PFSK-1 (cell line): ENCODE measurements around the gene HOXA3.

Experiments used
- FOXP2 ChIP-seq: optimal IDR thresholded peaks from 2 replicates; pipeline ENCODE3; 2011; ENCODE audit warnings: borderline replicate concordance, control low read depth, inconsistent platforms; ENCODE audit not compliant: insufficient read depth; ENCODE audit errors: extremely low read length, extremely low read depth
- POLR2AphosphoS5 ChIP-seq: IDR thresholded peaks from 2 replicates; pipeline ENCODE4 v1.6.1; 2012; ENCODE audit warnings: low read depth, mild to moderate bottlenecking, control low read depth, low read length, moderate library complexity
- REST ChIP-seq, 2 experiments: IDR thresholded peaks; 2 replicates each; pipeline versions ENCODE4 v1.6.1 to v1.8.0; 2011 to 2012; ENCODE audit warnings: low read depth in 2 of 2, low read length in 2 of 2, control low read depth in 1 of 2, inconsistent platforms in 1 of 2, mild to moderate bottlenecking in 1 of 2, moderate library complexity in 1 of 2; ENCODE audit not compliant: insufficient read depth in 1 of 2
- SIN3A ChIP-seq: IDR thresholded peaks from 2 replicates; pipeline ENCODE4 v1.6.1; 2012; ENCODE audit warnings: mild to moderate bottlenecking, low read length, moderate library complexity, borderline replicate concordance; ENCODE audit not compliant: insufficient read depth
- TAF1 ChIP-seq: IDR thresholded peaks from 2 replicates; pipeline ENCODE4 v1.6.1; 2012; ENCODE audit warnings: low read length, control low read depth, borderline replicate concordance; ENCODE audit not compliant: insufficient read depth

Gene HOXA3

GRCh38 chr7:27141923-27142579 is 10.3 kb downstream of the HOXA3 start:
- TF ChIP-seq TAF1 (no peak), REST (IDR thresholded peaks at IDR 0.05; ENCODE audit: insufficient read depth in 1 of 2, low read depth in 2 of 2, low read length in 2 of 2) (no peak), SIN3A (no peak), POLR2AphosphoS5 (no peak), FOXP2 (no peak)

- TF ChIP-seq SIN3A: no peak
- no peak for TF ChIP-seq POLR2AphosphoS5
- TF ChIP-seq FOXP2: no peak
- no peak for TF ChIP-seq REST (IDR thresholded peaks at IDR 0.05; ENCODE audit: insufficient read depth in 1 of 2, low read depth in 2 of 2, low read length in 2 of 2)
- no peak for TF ChIP-seq TAF1
Observed at GRCh38 chr7:27141137-27141922, 11.1 kb downstream of the HOXA3 start.

GRCh38 chr7:27140126-27140857 is 12.1 kb downstream of the HOXA3 start:
- no peak for TF ChIP-seq SIN3A
- TF ChIP-seq POLR2AphosphoS5: no peak

GRCh38 chr7:27139334-27140125 is 12.9 kb downstream of the HOXA3 start:
- no peak for TF ChIP-seq TAF1
- TF ChIP-seq REST (IDR thresholded peaks at IDR 0.05; ENCODE audit: insufficient read depth in 1 of 2, low read depth in 2 of 2, low read length in 2 of 2): no peak
- TF ChIP-seq SIN3A: no peak
- no peak for TF ChIP-seq FOXP2
- TF ChIP-seq POLR2AphosphoS5: no peak

GRCh38 chr7:27138985-27139333 is 13.4 kb downstream of the HOXA3 start:
- no peak for TF ChIP-seq FOXP2
- no peak for TF ChIP-seq POLR2AphosphoS5
- no peak for TF ChIP-seq TAF1
- TF ChIP-seq SIN3A: no peak
- TF ChIP-seq REST (IDR thresholded peaks at IDR 0.05; ENCODE audit: insufficient read depth in 1 of 2, low read depth in 2 of 2, low read length in 2 of 2): no peak
